ENCODE data around the gene PTP4A2.

The PTP4A2 gene

GRCh38 chr1:31861346-31861745 lies 76.8 kb downstream of the PTP4A2 start:
- DNase-seq (ENCODE audit: low read depth in 3 of 3), result no peak

- DNase-seq (ENCODE audit: low read depth in 3 of 3), result no peak
Observed at GRCh38 chr1:31860581-31860980, 77.6 kb downstream of the PTP4A2 start.

GRCh38 chr1:31859719-31860118 lies 78.4 kb downstream of the PTP4A2 start:
- no peak for DNase-seq (ENCODE audit: low read depth in 3 of 3)

GRCh38 chr1:31859044-31859443 lies 79.1 kb downstream of the PTP4A2 start:
- DNase-seq (ENCODE audit: low read depth in 3 of 3), result no peak

- DNase-seq (ENCODE audit: low read depth in 3 of 3), result no peak
Observed at GRCh38 chr1:31857863-31858262, 80.3 kb downstream of the PTP4A2 start.
